HepG2 (cell line): ENCODE measurements around the gene OR7E24. TPM values are rescaled to one million over a fixed set of nuclear protein-coding genes. Genes with fewer than 3 reads are reported as not detected.

Experiments
- ATAC-seq: fragments of 200-7000 bp; cut with Tn5 transposase; 3 replicates; pipeline ENCODE4 v1.9.1; 2020; ENCODE audit warnings: mild to moderate bottlenecking, moderate library complexity
- Bru-seq: library from RNA; stranded (reverse); fragments of 400-500 nt; gene quantifications from one replicate; lab custom pipeline; 2021; lab: Mats Ljungman, UMichigan
- BruChase-seq, 2 experiments: library from RNA; stranded (reverse); fragments of 400-500 nt; gene quantifications; one replicate each; lab custom pipeline; 2021; lab: Mats Ljungman, UMichigan
- BruUV-seq: library from RNA; stranded (reverse); fragments of 400-500 nt; replicated peaks from 2 replicates; lab custom pipeline; 2021; lab: Mats Ljungman, UMichigan
- CTCF ChIA-PET: fragments of 300-600 bp; formaldehyde crosslinking; extraction: SDS; loops from one replicate; lab custom pipeline; 2021; ENCODE audit warnings: low total read pairs, inconsistent platforms, low intra/inter-chr PET ratio; lab: Yijun Ruan, JAX
- POLR2A ChIA-PET: fragments of 350-600 bp; sonication (Branson Sonifier 250); formaldehyde crosslinking; loops from one replicate; lab custom pipeline; 2020; ENCODE audit warnings: antibody characterized with exemption, inconsistent platforms; lab: Yijun Ruan, JAX
- DNase-seq: peaks from one replicate; pipeline ENCODE4 v3.0.0-alpha.2; 2015; ENCODE audit warnings: low spot score
- FAIRE-seq: peaks from 3 replicates; lab custom pipeline; 2011; peaks lifted over from hg19 to GRCh38; lab: Jason Lieb, UNC
- H2AFZ ChIP-seq: one replicate; pipeline ENCODE4 v1.6.1; 2011; ENCODE audit warnings: low read length, inconsistent platforms
- H3K27ac ChIP-seq: fragments of 300-600 bp; 3 replicates; pipeline ENCODE4 v1.8.0; 2011; ENCODE audit warnings: mixed run types, mild to moderate bottlenecking, mixed read lengths, low read length, inconsistent platforms; ENCODE audit not compliant: insufficient read depth; ENCODE audit errors: extremely low read length
- H3K27me3 ChIP-seq, 2 experiments: fragments of 200-600 bp in 1 of 2; 2 replicates in 1 of 2; 3 replicates in 1 of 2; pipeline versions ENCODE4 v1.6.0 to v1.8.0; 2011; ENCODE audit warnings: low read length in 2 of 2, mild to moderate bottlenecking in 2 of 2, moderate library complexity in 2 of 2, inconsistent platforms in 1 of 2; ENCODE audit not compliant: insufficient read depth in 2 of 2, control insufficient read depth in 1 of 2
- H3K36me3 ChIP-seq, 2 experiments: fragments of 200-600 bp in 1 of 2; replicated peaks in 1 of 2; 2 replicates in 1 of 2; 3 replicates in 1 of 2; pipeline versions ENCODE4 v1.5.1 to v1.8.0; 2011; ENCODE audit warnings: low read length in 2 of 2, inconsistent platforms in 1 of 2; ENCODE audit not compliant: insufficient read depth in 2 of 2, control insufficient read depth in 1 of 2
- H3K4me1 ChIP-seq: 2 replicates; pipeline ENCODE4 v1.5.1; 2012; ENCODE audit warnings: low read length, inconsistent platforms; ENCODE audit not compliant: insufficient read depth
- H3K4me2 ChIP-seq: 2 replicates; pipeline ENCODE4 v1.6.0; 2011; ENCODE audit warnings: low read depth, low read length, inconsistent platforms
- H3K4me3 ChIP-seq, 3 experiments: fragments of 200-600 bp in 1 of 3; sonication (generic), shearing (Covaris generic) in 1 of 3; replicated peaks in 1 of 3; 2 replicates each; pipeline ENCODE4 v1.5.1; 2011 to 2016; ENCODE audit warnings: low read length in 3 of 3, inconsistent platforms in 2 of 3, low read depth in 2 of 3, mild to moderate bottlenecking in 2 of 3, control low read depth in 1 of 3, mixed read lengths in 1 of 3; ENCODE audit not compliant: insufficient read depth in 1 of 3
- H3K79me2 ChIP-seq: one replicate; pipeline ENCODE4 v1.6.1; 2011; ENCODE audit warnings: low read length, inconsistent platforms; ENCODE audit not compliant: insufficient read depth
- H3K9ac ChIP-seq: 2 replicates; pipeline ENCODE4 v1.6.0; 2011; ENCODE audit warnings: mild to moderate bottlenecking, low read depth, low read length, inconsistent platforms; ENCODE audit not compliant: insufficient read depth
- H3K9me3 ChIP-seq: 2 replicates; pipeline ENCODE4 v1.5.1; 2012; ENCODE audit warnings: mild to moderate bottlenecking, low read length
- H4K20me1 ChIP-seq: 2 replicates; pipeline ENCODE4 v1.6.0; 2011; ENCODE audit warnings: inconsistent platforms, mild to moderate bottlenecking, low read length, moderate library complexity; ENCODE audit not compliant: insufficient read depth
- KDM1A ChIP-seq: IDR thresholded peaks from 2 replicates; pipeline ENCODE4 v1.6.1; 2016; ENCODE audit warnings: missing compliant biosample characterization
- RAD21 ChIP-seq: fragments of 450-650 bp; formaldehyde crosslinking; IDR thresholded peaks from 2 replicates; pipeline ENCODE4 v1.5.0; 2020; ENCODE audit warnings: mild to moderate bottlenecking
- ZBTB20 ChIP-seq: sonication (generic); formaldehyde crosslinking; IDR thresholded peaks from 2 replicates; pipeline ENCODE4 v1.8.1; 2023; ENCODE audit warnings: missing genetic modification reagents, low read depth, mild to moderate bottlenecking, borderline replicate concordance
- ZNF280D ChIP-seq: sonication (generic); formaldehyde crosslinking; IDR thresholded peaks from 2 replicates; pipeline ENCODE4 v1.5.1; 2020; ENCODE audit warnings: mild to moderate bottlenecking, missing genetic modification reagents
- ZSCAN5A ChIP-seq: sonication (generic); formaldehyde crosslinking; IDR thresholded peaks from 2 replicates; pipeline ENCODE4 v1.8.0; 2022; ENCODE audit warnings: mild to moderate bottlenecking, missing genetic modification reagents, borderline replicate concordance
- WGBS: methylation state at CpG from one replicate; pipeline ENCODE4 v1.1.6; 2017; ENCODE audit warnings: low lambda C conversion rate; 5-methylcytosine and 5-hydroxymethylcytosine counted together
- in situ Hi-C: cut with HindIII; loops from 2 replicates; pipeline ENCODE4 v1.10.0; 2017; ENCODE audit warnings: low pct_unique_long_range_greater_than_20kb; ENCODE audit not compliant: extremely low pct_ligation_motif_present
- intact Hi-C: fragments of 100-400 bp; cut with micrococcal nuclease; formaldehyde crosslinking; loops from one replicate; pipeline ENCODE4 v1.10.0; 2022; ENCODE audit not compliant: unreplicated experiment
- long read RNA-seq, 2 experiments: library from RNA in 1 of 2; library from polyadenylated mRNA in 1 of 2; stranded (forward) in 1 of 2; unstranded in 1 of 2; transcript quantifications; one replicate each; pipeline ENCODE4 v2.0.0, GENCODE V29; 2019 to 2022
- polyA minus RNA-seq, 3 experiments: library from RNA; depleted of rRNA, polyadenylated mRNA; stranded (reverse); fragments of >200 nt; gene quantifications; 2 replicates each; pipeline ENCODE4 v1.2.3, GENCODE V29; 2011; ENCODE audit warnings: low replicate concordance in 1 of 3
- polyA plus RNA-seq, 8 experiments: library from polyadenylated mRNA; depleted of rRNA in 3 of 8; stranded (reverse) in 7 of 8; unstranded in 1 of 8; fragments of >200 nt; fragmentation: Illumina TruSeq in 4 of 8; extraction: Trizol in 4 of 8; gene quantifications; 2 replicates each; pipeline versions ENCODE4 v1.2.1 to v1.2.3, GENCODE V29; 2011 to 2016; ENCODE audit warnings: low read depth in 4 of 8, missing spikeins in 1 of 8, mixed read lengths in 1 of 8; ENCODE audit not compliant: insufficient read depth in 1 of 8
- total RNA-seq, 5 experiments: library from RNA; depleted of rRNA; stranded (reverse); fragments of >200 nt; fragmentation: Illumina TruSeq; extraction: Trizol; gene quantifications; 2 replicates each; pipeline ENCODE4 v1.2.3, GENCODE V29; 2016; ENCODE audit warnings: low read depth in 1 of 5

OR7E24 gene
- total RNA-seq (2016; rRNA removed; fragmentation: Illumina TruSeq; extraction: Trizol): not detected in 2 replicates
- not detected in 2 replicates for total RNA-seq (2016; cell fraction: cytosol; rRNA removed; fragmentation: Illumina TruSeq; extraction: Trizol; ENCODE audit: low read depth)
- not detected in 2 replicates for total RNA-seq (2016; cell fraction: insoluble cytoplasmic fraction; rRNA removed; fragmentation: Illumina TruSeq; extraction: Trizol)
- total RNA-seq (2016; cell fraction: membrane; rRNA removed; fragmentation: Illumina TruSeq; extraction: Trizol): not detected in 2 replicates
- total RNA-seq (2016; cell fraction: nucleus; rRNA removed; fragmentation: Illumina TruSeq; extraction: Trizol): not detected in 2 replicates
- polyA plus RNA-seq (2011; rRNA removed): not detected in 2 replicates
- polyA plus RNA-seq (2011; cell fraction: cytosol; rRNA removed): not detected in 2 replicates
- polyA plus RNA-seq (2011; cell fraction: nucleus; rRNA removed): not detected in 2 replicates
- not detected in 2 replicates for polyA plus RNA-seq (2012)
- polyA plus RNA-seq (2016; cell fraction: cytosol; fragmentation: Illumina TruSeq; extraction: Trizol; ENCODE audit: low read depth): not detected in 2 replicates
- not detected in 2 replicates for polyA plus RNA-seq (2016; cell fraction: insoluble cytoplasmic fraction; fragmentation: Illumina TruSeq; extraction: Trizol; ENCODE audit: low read depth)
- polyA plus RNA-seq (2016; cell fraction: membrane; fragmentation: Illumina TruSeq; extraction: Trizol; ENCODE audit: low read depth): not detected in 2 replicates
- polyA plus RNA-seq (2016; cell fraction: nucleus; fragmentation: Illumina TruSeq; extraction: Trizol; ENCODE audit: insufficient read depth, low read depth): not detected in 2 replicates
- polyA minus RNA-seq (2011; rRNA and poly(A)+ RNA removed; ENCODE audit: low replicate concordance): not detected in 2 replicates
- polyA minus RNA-seq (2011; cell fraction: cytosol; rRNA and poly(A)+ RNA removed): not detected in 2 replicates
- not detected in 2 replicates for polyA minus RNA-seq (2011; cell fraction: nucleus; rRNA and poly(A)+ RNA removed)
- Bru-seq, nascent RNA: not detected
- not detected for BruChase-seq, experiment 1, labeled RNA remaining after a 6-hour chase
- not detected for BruChase-seq, experiment 2, labeled RNA remaining after a 2-hour chase
- long read RNA-seq, experiment 1: 0 reads
- long read RNA-seq, experiment 2: 0 reads

DNA sequence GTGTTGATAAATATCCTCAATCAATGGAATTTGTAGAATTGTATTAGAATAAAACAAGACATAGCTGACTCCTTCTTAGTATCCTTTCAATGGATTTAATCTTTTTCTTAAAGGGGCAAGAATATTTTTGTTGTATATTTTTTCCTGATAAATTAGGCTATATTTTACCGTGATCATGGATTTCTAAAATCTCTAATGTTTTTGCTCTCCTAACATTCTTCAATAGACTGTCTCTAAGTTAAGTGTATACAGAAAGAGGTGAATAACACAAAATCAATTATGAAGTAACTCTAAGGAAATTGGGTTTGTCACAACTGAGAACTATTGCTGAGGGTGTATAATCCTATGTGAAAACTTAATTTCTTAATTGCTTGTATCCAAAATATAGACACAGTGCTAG is at the start of gene OR7E24:
Gene OR7E24, plus strand, starts transcription at position 301 of the 400 bp plus-strand sequence. CDS start 114 bp downstream, outside the sequence.
- 2% methylated on average over 1 of the region's 1 CpG for WGBS
- Histone ChIP-seq H3K9me3 (peaks cover 12% of the 10 kb centered on the region), H3K4me3 (no peak within 1 kb of the TSS), H3K4me2 (no peak within 1 kb of the TSS), H3K27ac (no peak within 1 kb of the TSS), H3K36me3 (no peaks in the 10 kb centered on the region), H3K27me3 (no peaks in the 10 kb centered on the region), H3K9ac (no peak within 1 kb of the TSS), H4K20me1 (no peaks in the 10 kb centered on the region), H3K79me2 (no peaks in the 10 kb centered on the region), H2AFZ (no peak within 1 kb of the TSS), H3K4me1 (no peaks in the 10 kb centered on the region)
- intact Hi-C loops: no loop called here
- ChIA-PET POLR2A (no interaction called here), CTCF (no interaction called here)
- FAIRE-seq (no peak), ATAC-seq (no peak), DNase-seq (no peak)
- no TSS peak for BruUV-seq
- in situ Hi-C loops: no loop called here
- no peak for TF ChIP-seq ZSCAN5A (CRISPR knock-in tag)
- TF ChIP-seq ZBTB20 (CRISPR knock-in tag): no peak
- TF ChIP-seq ZNF280D: no peak
- TF ChIP-seq KDM1A (CRISPR knock-in tag): no peak
- no peak for TF ChIP-seq RAD21 (CRISPR knock-in tag)
